Stimulated activated CD8-positive, alpha-beta memory T cell treated with anti-CD3 and anti-CD28 coated beads, Interleukin-4, amount 100 ng/mL, for 48 hours (primary cell): Measurements from ENCODE around the gene ZNF638.
A peak's percentile ranks its signal among the peaks of the same experiment; 100 is the strongest.
"Not testable (repeated sequence)": the region's sequence is repeated elsewhere in the genome, so short reads cannot be mapped to it uniquely, and the experiment has no call there.

Experiments
- DNase-seq: peaks from one replicate; pipeline ENCODE4 v3.0.0-alpha.2; 2020

Gene ZNF638, protein sequence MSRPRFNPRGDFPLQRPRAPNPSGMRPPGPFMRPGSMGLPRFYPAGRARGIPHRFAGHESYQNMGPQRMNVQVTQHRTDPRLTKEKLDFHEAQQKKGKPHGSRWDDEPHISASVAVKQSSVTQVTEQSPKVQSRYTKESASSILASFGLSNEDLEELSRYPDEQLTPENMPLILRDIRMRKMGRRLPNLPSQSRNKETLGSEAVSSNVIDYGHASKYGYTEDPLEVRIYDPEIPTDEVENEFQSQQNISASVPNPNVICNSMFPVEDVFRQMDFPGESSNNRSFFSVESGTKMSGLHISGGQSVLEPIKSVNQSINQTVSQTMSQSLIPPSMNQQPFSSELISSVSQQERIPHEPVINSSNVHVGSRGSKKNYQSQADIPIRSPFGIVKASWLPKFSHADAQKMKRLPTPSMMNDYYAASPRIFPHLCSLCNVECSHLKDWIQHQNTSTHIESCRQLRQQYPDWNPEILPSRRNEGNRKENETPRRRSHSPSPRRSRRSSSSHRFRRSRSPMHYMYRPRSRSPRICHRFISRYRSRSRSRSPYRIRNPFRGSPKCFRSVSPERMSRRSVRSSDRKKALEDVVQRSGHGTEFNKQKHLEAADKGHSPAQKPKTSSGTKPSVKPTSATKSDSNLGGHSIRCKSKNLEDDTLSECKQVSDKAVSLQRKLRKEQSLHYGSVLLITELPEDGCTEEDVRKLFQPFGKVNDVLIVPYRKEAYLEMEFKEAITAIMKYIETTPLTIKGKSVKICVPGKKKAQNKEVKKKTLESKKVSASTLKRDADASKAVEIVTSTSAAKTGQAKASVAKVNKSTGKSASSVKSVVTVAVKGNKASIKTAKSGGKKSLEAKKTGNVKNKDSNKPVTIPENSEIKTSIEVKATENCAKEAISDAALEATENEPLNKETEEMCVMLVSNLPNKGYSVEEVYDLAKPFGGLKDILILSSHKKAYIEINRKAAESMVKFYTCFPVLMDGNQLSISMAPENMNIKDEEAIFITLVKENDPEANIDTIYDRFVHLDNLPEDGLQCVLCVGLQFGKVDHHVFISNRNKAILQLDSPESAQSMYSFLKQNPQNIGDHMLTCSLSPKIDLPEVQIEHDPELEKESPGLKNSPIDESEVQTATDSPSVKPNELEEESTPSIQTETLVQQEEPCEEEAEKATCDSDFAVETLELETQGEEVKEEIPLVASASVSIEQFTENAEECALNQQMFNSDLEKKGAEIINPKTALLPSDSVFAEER (N-terminal part only)

DNA sequence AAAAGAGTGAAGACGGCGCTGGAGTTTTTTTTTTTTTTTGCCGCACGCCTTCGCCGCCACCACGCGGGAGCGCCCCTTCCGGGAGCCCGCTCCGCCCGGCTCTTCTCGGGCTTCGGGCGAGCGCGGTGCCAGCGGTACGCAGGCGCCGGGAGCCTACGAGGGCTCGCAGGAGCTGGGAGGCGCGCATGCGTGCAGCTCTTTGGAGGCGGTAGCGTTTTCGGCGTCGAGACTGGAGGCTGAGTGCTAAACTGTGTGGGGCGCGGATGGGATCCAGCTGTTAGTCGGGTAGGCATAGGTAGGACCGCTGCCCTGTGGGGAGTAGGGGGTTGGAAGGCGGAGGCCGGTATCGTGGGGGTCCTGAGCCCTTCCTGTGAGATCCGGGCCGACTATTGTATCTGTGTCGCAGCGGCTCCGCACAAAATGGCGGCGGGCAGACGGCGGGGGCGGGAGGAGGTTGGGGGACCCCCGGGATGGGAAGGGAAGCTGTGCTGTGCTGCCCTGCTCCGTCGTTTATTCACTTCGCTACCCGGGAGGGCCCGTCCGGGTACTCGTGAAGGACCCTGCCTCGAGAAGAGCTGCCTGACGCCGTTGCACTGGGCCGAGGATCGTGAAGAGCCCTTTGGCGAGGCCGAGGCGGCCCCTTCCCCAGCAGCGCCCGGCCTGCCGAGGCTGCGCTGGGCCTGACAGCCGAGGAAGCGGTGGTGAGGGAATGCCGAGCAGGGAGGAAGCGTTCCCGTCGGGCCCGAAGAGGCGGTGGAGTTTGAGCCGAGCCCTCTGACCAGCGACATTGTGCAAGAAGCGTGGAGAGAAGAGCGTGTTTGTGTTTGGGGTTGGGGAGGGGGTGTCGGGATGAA, at the start of gene ZNF638:
ZNF638 (plus strand) TSS at position 202 of the 854 bp plus-strand sequence. CDS start 17,173 bp downstream, outside the sequence.
- DNase-seq, result peak; percentile 92

GRCh38 chr2:71281950-71282349, 49.6 kb upstream of the ZNF638 start:
- no peak for DNase-seq

- no peak for DNase-seq
Measured at GRCh38 chr2:71282493-71282892, 49.1 kb upstream of the ZNF638 start.

- DNase-seq, result no peak
Measured at GRCh38 chr2:71283131-71283530, 48.5 kb upstream of the ZNF638 start.

DNA sequence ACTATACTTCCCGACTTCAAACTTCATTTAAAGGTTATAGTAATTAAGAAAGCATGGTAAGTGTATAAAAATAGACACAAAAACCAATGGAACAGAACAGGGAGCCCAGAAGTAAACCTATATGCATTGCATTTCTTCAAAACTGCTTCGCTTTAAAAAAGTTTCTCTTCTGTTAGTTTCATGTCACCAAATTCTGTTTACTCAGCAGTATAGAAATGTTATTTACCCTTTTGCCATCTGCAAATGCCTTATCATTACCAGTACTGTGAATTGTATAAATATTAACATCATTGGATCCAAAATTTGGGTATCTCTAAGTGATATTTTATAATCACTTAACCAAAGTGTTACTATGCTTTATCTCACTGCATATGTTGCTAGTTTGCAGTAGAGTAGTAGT, 45.9 kb upstream of the ZNF638 start:
- no peak for DNase-seq

DNA sequence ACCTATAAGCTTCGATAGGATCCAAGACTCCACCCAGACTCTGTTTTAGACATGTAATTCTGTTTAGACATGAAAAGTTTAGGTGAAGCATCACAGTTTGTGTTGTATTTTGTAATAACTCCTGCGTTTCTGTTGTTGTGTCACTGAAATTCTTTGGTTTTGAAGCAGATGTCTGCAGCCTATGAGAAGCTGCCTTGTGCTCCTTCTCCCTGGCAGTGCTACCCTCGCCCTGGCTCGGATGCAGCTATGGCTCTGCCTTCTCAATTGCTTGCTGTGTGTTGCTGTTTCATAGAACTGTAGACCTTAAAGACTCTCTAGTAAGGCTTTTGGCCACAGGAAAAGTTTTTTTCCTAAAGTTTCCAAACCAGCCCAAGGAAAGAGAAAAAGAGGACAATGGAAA, 40.2 kb upstream of the ZNF638 start:
- DNase-seq, result no peak

DNA sequence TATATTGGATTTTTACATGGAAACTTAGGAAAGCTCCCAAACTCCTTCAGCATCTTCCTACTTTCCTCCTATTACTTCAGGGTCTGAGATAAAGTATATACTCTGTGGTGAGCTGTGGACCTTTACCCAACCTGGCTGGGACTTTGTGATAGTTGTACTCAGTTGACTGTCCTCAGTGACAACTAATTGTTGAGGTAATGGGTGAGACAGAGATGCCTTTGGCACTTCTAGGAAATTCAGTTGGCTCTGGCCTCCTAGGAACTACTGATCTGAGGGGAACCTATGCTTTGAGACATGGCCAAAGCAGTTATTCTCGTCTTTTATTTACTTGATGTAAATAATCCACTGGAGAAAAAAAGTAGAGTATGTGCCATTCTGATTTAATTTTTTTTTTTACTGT, 39.4 kb upstream of the ZNF638 start:
- DNase-seq, result no peak

DNA sequence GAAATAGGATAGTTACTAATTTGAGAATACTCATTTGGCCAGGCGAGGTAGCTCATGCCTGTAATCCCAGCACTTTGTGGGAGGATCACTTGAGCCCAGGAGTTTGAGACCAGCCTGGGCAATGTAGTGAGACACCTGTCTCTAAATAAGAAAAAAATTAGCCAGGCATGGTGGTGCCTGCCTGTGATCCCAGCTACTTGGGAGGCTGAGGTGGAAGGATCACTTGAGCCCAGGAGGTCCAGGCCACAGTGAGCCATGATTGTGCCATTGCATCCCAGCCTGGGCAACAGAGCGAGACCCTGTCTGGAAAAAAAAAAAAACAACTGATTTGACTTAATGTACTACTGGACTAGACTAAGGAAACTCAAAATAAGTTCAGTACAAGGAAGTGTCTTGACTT, 32.7 kb upstream of the ZNF638 start:
- DNase-seq, result no peak

DNA sequence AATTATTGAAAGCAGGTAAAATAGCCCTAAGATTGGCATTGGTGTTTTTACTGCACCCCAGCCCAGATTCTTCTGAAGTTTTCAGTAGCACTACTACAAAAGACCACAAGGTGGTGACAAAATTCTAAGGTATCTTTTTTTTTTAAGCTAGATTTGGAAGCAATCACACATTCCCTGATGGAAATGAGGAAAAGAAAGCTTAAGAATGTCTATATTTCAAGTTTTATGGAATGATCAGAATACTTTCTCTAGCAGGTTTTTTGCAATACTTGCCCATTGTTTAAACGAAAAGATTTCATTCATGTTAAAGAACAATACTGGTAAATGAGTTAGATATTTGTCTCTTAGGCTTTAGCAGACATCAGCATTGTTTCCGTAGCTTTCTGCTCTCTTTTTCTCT, 32.1 kb upstream of the ZNF638 start:
- DNase-seq, result no peak

- DNase-seq, result no peak
Measured at GRCh38 chr2:71303849-71304248, 27.7 kb upstream of the ZNF638 start.

- no peak for DNase-seq
Measured at GRCh38 chr2:71306762-71307161, 24.8 kb upstream of the ZNF638 start.

GRCh38 chr2:71313016-71313766, 18.4 kb upstream of the ZNF638 start:
- DNase-seq, result no peak

GRCh38 chr2:71317060-71317459, 14.5 kb upstream of the ZNF638 start:
- no peak for DNase-seq

DNA sequence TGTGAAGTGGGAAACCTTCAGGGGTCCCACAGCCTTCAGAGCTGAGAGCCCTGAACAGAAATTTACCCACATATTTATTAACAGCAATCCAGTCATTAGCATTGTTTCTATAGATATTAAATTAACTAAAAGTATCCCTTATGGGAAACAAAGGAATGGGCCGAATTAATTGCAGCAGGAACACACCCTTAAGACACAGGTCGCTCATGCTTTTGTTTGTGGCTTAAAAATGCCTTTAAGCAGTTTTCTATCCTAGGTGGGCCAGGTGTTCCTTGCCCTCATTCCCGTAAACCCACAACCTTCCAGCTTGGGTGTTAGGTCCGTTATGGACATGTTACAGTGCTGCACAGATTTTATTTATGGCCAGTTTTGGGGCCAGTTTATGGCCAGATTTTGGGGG, 13.7 kb upstream of the ZNF638 start:
- DNase-seq, result not testable (repeated sequence)

- no peak for DNase-seq
Measured at GRCh38 chr2:71323386-71323785, 8.2 kb upstream of the ZNF638 start.

DNA sequence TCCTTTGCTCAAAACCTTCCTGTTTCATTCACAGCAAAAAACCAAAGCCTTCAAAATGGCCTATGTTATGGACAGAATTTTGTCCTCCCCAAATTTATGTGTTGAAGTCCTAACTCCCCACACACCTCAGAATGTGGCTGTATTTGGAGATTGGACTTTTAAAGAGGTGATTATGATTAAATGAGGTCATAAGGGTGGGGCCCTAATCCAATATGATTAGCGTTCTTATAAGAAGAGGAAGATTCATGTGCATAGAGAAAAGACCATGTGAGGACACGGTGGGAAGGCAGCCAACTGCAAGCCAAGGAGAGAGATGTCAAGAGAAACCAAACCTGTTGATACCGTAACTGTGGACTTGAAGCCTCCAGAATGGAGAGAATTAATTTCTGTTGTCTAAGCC, 4.6 kb upstream of the ZNF638 start:
- no peak for DNase-seq

GRCh38 chr2:71327916-71328315, 3.7 kb upstream of the ZNF638 start:
- no peak for DNase-seq

- DNase-seq, result no peak
Measured at GRCh38 chr2:71330155-71330554, 1.4 kb upstream of the ZNF638 start.

GRCh38 chr2:71330585-71331330, 824 bp upstream of the ZNF638 start:
- DNase-seq, result no peak

DNA sequence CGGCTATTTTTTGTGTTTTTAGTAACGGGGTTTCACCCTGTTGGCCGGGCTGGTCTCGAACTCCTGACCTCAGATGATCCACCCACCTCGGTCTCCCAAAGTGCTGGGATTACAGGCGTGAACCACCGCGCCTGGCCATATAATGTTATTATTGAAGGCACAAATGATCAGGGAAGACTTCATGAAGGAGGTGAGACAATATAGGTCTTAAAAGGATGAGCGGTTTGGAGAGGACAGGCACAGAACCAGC, 326 bp upstream of the ZNF638 start:
- DNase-seq, result peak; percentile 62

- no peak for DNase-seq
Measured at GRCh38 chr2:71332435-71332796, 834 bp downstream of the ZNF638 start.
